MM.1S (cell line): Measurements from ENCODE around the gene ZNF598.

ENCODE experiments used
- DNase-seq: peaks from one replicate; pipeline ENCODE4 v3.0.0-alpha.2; 2015
- H2AFZ ChIP-seq: fragments of 300-600 bp; sonication (generic); 2 replicates; pipeline ENCODE4 v1.6.0; 2016; ENCODE audit warnings: antibody characterized with exemption, low read length
- H3F3A ChIP-seq: fragments of 300-600 bp; sonication (generic); 2 replicates; pipeline ENCODE4 v1.6.1; 2016; ENCODE audit warnings: mild to moderate bottlenecking, antibody characterized with exemption, low read length, moderate library complexity, mixed read lengths; ENCODE audit not compliant: insufficient read depth
- H3K27ac ChIP-seq: fragments of 300-600 bp; sonication (generic); 2 replicates; pipeline ENCODE4 v1.5.1; 2016; ENCODE audit warnings: mild to moderate bottlenecking, low read length
- H3K27me3 ChIP-seq: fragments of 300-600 bp; sonication (generic); replicated peaks from 2 replicates; pipeline ENCODE4 v1.6.0; 2016; ENCODE audit warnings: low read length; ENCODE audit not compliant: insufficient read depth
- H3K36me3 ChIP-seq: fragments of 300-600 bp; sonication (generic); replicated peaks from 2 replicates; pipeline ENCODE4 v1.6.1; 2016; ENCODE audit warnings: mild to moderate bottlenecking, low read length, mixed read lengths; ENCODE audit not compliant: insufficient read depth
- H3K4me1 ChIP-seq: fragments of 300-600 bp; sonication (generic); 2 replicates; pipeline ENCODE4 v1.6.1; 2016; ENCODE audit warnings: low read length, mixed read lengths
- H3K4me2 ChIP-seq: fragments of 300-600 bp; sonication (generic); 2 replicates; pipeline ENCODE4 v1.6.0; 2016; ENCODE audit warnings: low read depth, low read length
- H3K4me3 ChIP-seq: fragments of 300-600 bp; sonication (generic); 2 replicates; pipeline ENCODE4 v1.5.1; 2016; ENCODE audit warnings: low read length, mixed read lengths
- H3K79me2 ChIP-seq: fragments of 300-600 bp; sonication (generic); 2 replicates; pipeline ENCODE4 v1.6.1; 2016; ENCODE audit warnings: mixed run types, low read length, mixed read lengths
- H3K9ac ChIP-seq: fragments of 300-600 bp; sonication (generic); 2 replicates; pipeline ENCODE4 v1.6.1; 2016; ENCODE audit warnings: low read length, mixed read lengths
- H3K9me2 ChIP-seq: fragments of 300-600 bp; sonication (generic); replicated peaks from 2 replicates; pipeline ENCODE4 v1.6.1; 2016; ENCODE audit warnings: mild to moderate bottlenecking, low read length, mixed read lengths; ENCODE audit not compliant: insufficient read depth
- H3K9me3 ChIP-seq: fragments of 300-600 bp; sonication (generic); replicated peaks from 2 replicates; pipeline ENCODE4 v1.6.1; 2016; ENCODE audit warnings: mild to moderate bottlenecking, low read length, mixed read lengths; ENCODE audit not compliant: insufficient read depth
- H4K20me1 ChIP-seq: fragments of 300-600 bp; sonication (generic); 2 replicates; pipeline ENCODE4 v1.6.1; 2016; ENCODE audit warnings: mild to moderate bottlenecking, low read length, moderate library complexity, mixed read lengths; ENCODE audit not compliant: insufficient read depth
- CTCF ChIP-seq: fragments of 300-600 bp; sonication (generic); IDR thresholded peaks from 2 replicates; pipeline ENCODE4 v1.5.1; 2016; ENCODE audit warnings: antibody characterized with exemption, low read length, mixed read lengths
- EZH2 ChIP-seq: fragments of 300-600 bp; sonication (generic); optimal IDR thresholded peaks from 2 replicates; pipeline ENCODE3; 2017; ENCODE audit warnings: low read depth, mild to moderate bottlenecking, antibody characterized with exemption, low read length, mixed read lengths
- EZH2phosphoT487 ChIP-seq: fragments of 300-600 bp; sonication (generic); IDR thresholded peaks from 2 replicates; pipeline ENCODE4 v1.6.1; 2018; ENCODE audit warnings: antibody characterized with exemption, low read length

Gene ZNF598

GRCh38 chr16:1961651-1962067 is 48.0 kb downstream of the ZNF598 start:
- no peak overlapping the region for H3K9ac ChIP-seq
- H3K4me1 ChIP-seq = peaks cover 15% of the 10 kb centered on the region

GRCh38 chr16:1960665-1961630 is 48.7 kb downstream of the ZNF598 start:
- no peaks in the 10 kb centered on the region for H3K27me3 ChIP-seq
- no peak for TF ChIP-seq EZH2
- TF ChIP-seq EZH2phosphoT487 = no peak
- no peak for TF ChIP-seq CTCF
- no peak overlapping the region for H3K27ac ChIP-seq
- no peaks in the 10 kb centered on the region for H3K9me3 ChIP-seq
- H3K9ac ChIP-seq = no peak overlapping the region
- H3F3A ChIP-seq = peaks cover 40% of the 10 kb centered on the region
- no peaks in the 10 kb centered on the region for H3K9me2 ChIP-seq
- H3K36me3 ChIP-seq = peaks cover 17% of the 10 kb centered on the region
- peak overlapping the region; percentile 88 for H3K4me3 ChIP-seq
- H2AFZ ChIP-seq = no peak overlapping the region
- H3K4me1 ChIP-seq = peaks cover 15% of the 10 kb centered on the region
- DNase-seq = no peak
- H4K20me1 ChIP-seq = no peaks in the 10 kb centered on the region
- peak overlapping the region; percentile 92; the same call in 1 of the 2 replicates for H3K4me2 ChIP-seq
- peaks cover 42% of the 10 kb centered on the region for H3K79me2 ChIP-seq

More at GRCh38 chr16:1961651-1962067, 48.0 kb downstream of the ZNF598 start:
- TF ChIP-seq CTCF (no peak), EZH2phosphoT487 (no peak), EZH2 (no peak)
- Histone ChIP-seq H2AFZ (no peak overlapping the region), H3F3A (peaks cover 40% of the 10 kb centered on the region), H3K4me3 (no peak overlapping the region), H3K9me3 (no peaks in the 10 kb centered on the region), H3K79me2 (peaks cover 43% of the 10 kb centered on the region), H3K36me3 (peaks cover 17% of the 10 kb centered on the region), H3K27me3 (no peaks in the 10 kb centered on the region), H4K20me1 (no peaks in the 10 kb centered on the region), H3K9me2 (no peaks in the 10 kb centered on the region), H3K27ac (no peak overlapping the region), H3K4me2 (no peak overlapping the region)
- DNase-seq = no peak

GRCh38 chr16:1959269-1960039 is 50.2 kb downstream of the ZNF598 start, which contains the start of gene NDUFB10:
Gene NDUFB10 (plus strand): TSS chr16:1959538. CDS start chr16:1959625, 87 bp downstream.
- peaks cover 15% of the 10 kb centered on the region for H3K4me1 ChIP-seq
- TF ChIP-seq CTCF (peak; percentile 80), EZH2 (no peak)
- H3K4me3 ChIP-seq = peak within 1 kb of the TSS; percentile 88
- H3K79me2 ChIP-seq = peaks cover 29% of the 10 kb centered on the region
- peak within 1 kb of the TSS; percentile 81 for H2AFZ ChIP-seq
- H3K9ac ChIP-seq = peak within 1 kb of the TSS; percentile 91
- H3K9me2 ChIP-seq = no peaks in the 10 kb centered on the region
- H3K9me3 ChIP-seq = no peaks in the 10 kb centered on the region
- peak; percentile 92 for DNase-seq
- H3K27me3 ChIP-seq = peaks cover 8% of the 10 kb centered on the region
- H3K4me2 ChIP-seq = peak within 1 kb of the TSS; percentile 92
- peaks cover 17% of the 10 kb centered on the region for H3K36me3 ChIP-seq
- H3K27ac ChIP-seq = no peak within 1 kb of the TSS
- no peaks in the 10 kb centered on the region for H4K20me1 ChIP-seq
- H3F3A ChIP-seq = peaks cover 36% of the 10 kb centered on the region
